Endothelial cell (in vitro differentiated cells): ENCODE data around the gene LILRB2. TPM values are rescaled to one million over a fixed set of nuclear protein-coding genes. Genes with fewer than 3 reads are reported as not detected.

ENCODE experiments used
- DNase-seq: peaks from one replicate; pipeline ENCODE4 v3.0.0; 2021; ENCODE audit warnings: low spot score
- H3K27ac Mint-ChIP-seq: one replicate; pipeline ENCODE4 v1.8.0; 2021; ENCODE audit warnings: mixed read lengths, inconsistent platforms; ENCODE audit not compliant: unreplicated experiment
- H3K27me3 Mint-ChIP-seq: one replicate; pipeline ENCODE4 v1.8.0; 2021; ENCODE audit warnings: mild to moderate bottlenecking, moderate library complexity, mixed read lengths, inconsistent platforms; ENCODE audit not compliant: unreplicated experiment
- H3K36me3 Mint-ChIP-seq: one replicate; pipeline ENCODE4 v1.8.0; 2021; ENCODE audit warnings: mild to moderate bottlenecking, low read depth, mixed read lengths, inconsistent platforms; ENCODE audit not compliant: unreplicated experiment
- H3K4me1 Mint-ChIP-seq: one replicate; pipeline ENCODE4 v1.8.0; 2021; ENCODE audit warnings: mild to moderate bottlenecking, mixed read lengths, inconsistent platforms; ENCODE audit not compliant: unreplicated experiment
- H3K4me3 Mint-ChIP-seq: one replicate; pipeline ENCODE4 v1.8.0; 2021; ENCODE audit warnings: mild to moderate bottlenecking, mixed read lengths, inconsistent platforms; ENCODE audit not compliant: unreplicated experiment
- H3K9me3 Mint-ChIP-seq: one replicate; pipeline ENCODE4 v1.8.0; 2021; ENCODE audit warnings: mixed read lengths, inconsistent platforms; ENCODE audit not compliant: unreplicated experiment
- total RNA-seq: library from RNA; stranded (reverse); fragmentation: NEBNext Ultra II Directional; extraction: Animal tissue kit (Norgen Biotek cat#: 25700); gene quantifications from one replicate; pipeline ENCODE4 v1.2.1, GENCODE V29; 2021; ENCODE audit not compliant: unreplicated experiment
- TF ChIP-seq, protein P1 (sequence below): fragments of 200-600 bp; sonication (generic); IDR thresholded peaks from one replicate; pipeline ENCODE4 v1.5.0; 2021; ENCODE audit warnings: antibody characterized with exemption; ENCODE audit not compliant: unreplicated experiment

The LILRB2 gene
- total RNA-seq, 1 donor from 2014 or later, result not detected

DNA sequence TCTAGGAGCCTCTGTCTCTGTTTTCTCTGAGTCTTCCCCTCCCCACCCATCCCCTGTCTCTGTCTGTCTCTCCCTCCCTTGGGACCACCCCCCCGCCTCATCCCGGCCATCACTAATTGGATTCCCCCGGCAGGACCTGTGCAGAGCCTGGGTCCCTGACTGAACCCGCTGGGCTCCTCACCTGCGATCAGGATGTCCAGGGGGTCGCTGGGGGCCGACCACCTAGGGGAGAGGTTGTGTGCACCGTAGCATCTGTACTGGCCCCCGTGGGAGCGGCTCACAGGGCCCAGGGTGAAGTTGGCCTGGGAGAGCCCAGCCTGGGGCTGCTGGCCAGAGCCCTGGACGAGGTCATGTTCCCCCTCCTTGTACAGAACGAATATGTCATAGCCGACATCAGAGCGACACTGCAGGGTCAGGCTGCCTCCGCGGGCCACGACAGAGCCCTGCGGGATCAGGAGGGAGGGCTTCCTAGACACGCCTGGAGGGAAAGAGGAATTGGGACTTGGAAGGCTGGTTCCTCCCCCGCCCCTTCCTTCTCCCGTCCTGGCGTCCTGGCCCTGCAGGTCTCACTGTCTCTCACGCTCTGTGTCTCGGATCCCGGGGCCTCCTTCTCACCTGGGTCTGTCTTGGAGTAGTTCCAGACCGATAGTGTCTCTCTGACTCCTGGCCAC is 25.7 kb downstream of the LILRB2 start:
- Mint-ChIP-seq H3K36me3 (no peaks in the 10 kb centered on the region), H3K27me3 (peaks cover 2% of the 10 kb centered on the region), H3K9me3 (no peaks in the 10 kb centered on the region), H3K4me1 (peaks cover 4% of the 10 kb centered on the region), H3K27ac (no peak overlapping the region), H3K4me3 (peak overlapping the region; percentile 70)
- TF ChIP-seq, protein P1, sequence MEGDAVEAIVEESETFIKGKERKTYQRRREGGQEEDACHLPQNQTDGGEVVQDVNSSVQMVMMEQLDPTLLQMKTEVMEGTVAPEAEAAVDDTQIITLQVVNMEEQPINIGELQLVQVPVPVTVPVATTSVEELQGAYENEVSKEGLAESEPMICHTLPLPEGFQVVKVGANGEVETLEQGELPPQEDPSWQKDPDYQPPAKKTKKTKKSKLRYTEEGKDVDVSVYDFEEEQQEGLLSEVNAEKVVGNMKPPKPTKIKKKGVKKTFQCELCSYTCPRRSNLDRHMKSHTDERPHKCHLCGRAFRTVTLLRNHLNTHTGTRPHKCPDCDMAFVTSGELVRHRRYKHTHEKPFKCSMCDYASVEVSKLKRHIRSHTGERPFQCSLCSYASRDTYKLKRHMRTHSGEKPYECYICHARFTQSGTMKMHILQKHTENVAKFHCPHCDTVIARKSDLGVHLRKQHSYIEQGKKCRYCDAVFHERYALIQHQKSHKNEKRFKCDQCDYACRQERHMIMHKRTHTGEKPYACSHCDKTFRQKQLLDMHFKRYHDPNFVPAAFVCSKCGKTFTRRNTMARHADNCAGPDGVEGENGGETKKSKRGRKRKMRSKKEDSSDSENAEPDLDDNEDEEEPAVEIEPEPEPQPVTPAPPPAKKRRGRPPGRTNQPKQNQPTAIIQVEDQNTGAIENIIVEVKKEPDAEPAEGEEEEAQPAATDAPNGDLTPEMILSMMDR, result no peak
- DNase-seq, result no peak

DNA sequence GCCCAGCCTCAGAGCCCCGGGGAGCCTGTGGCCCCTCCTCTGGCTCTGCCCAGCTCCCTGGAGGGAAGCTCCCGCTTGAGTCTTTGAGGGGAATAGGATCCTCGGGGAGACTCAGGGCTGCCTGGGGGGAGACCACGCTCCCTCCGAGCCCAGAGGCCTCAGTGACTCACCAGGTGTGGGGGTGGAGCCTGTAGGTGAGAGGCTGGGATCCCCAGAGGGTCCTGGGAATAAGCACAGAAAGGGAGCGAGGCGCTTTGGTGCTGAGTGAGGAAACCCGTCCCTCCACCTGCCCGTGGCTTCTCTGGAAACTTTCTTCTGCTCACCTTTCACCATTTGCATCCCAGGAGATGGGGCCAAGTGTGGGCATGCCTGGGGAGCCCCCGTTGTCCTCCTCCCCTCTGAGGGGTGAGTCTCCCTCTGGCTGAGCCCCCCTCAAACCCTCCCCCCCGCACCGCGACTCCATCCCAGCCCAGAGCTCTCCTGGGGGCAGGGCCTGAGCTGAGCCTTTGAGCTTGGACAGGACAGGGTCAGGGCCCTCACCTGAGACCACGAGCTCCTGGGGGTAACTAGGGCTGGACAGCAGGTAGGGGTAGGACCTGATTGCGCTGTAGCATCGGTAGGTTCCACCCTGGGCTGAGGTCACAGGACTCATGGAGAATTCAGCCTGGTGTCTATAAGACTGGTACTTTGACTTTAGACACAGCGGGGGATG is 26.6 kb downstream of the LILRB2 start:
- peaks cover 2% of the 10 kb centered on the region for H3K27me3 Mint-ChIP-seq
- TF ChIP-seq, protein P1, result no peak
- no peak overlapping the region for H3K27ac Mint-ChIP-seq
- no peaks in the 10 kb centered on the region for H3K9me3 Mint-ChIP-seq
- no peak for DNase-seq
- peaks cover 4% of the 10 kb centered on the region for H3K4me1 Mint-ChIP-seq
- H3K36me3 Mint-ChIP-seq, result no peaks in the 10 kb centered on the region
- no peak overlapping the region for H3K4me3 Mint-ChIP-seq

DNA sequence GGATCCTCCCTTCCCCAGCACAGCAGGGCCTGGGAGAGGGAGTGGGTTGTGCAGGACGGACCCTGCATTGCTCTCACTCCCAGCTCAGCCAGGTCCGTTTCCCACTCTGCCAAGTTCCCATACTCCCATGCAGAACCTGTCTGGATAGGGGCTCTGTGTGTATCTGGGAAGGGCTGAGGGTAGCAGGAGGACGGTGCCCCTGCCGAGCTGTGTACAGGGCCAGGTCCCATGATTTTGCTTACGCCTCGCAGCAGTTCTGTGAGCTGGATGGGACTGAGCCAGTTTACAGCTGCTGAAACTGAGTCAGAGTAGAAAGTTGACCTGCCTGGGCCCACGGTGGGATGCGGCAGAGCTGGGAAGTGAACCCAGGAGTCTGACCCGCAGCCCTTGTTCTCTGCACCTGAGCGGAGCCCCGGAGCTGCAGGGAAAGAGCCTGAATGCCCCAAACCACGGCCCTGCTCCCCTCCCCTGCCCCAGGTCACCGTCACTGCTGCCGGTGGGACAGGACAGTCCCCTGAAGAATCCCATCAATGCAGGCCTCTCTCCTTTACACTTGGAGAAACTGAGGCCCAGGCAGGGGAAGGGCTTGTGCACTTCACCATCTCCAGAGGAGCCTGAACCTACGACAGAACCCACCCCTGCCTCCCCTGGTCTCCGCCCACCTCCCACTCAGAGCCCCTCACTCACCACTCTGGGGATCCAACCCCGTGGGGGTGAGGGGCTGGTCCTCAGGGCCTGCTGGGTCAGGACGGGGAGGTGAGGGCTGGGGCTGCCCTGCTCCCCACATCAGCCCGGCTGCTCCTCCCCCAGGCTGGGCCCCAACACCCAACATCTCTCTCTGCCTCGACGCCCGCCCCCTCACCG is 27.3 kb downstream of the LILRB2 start:
- Mint-ChIP-seq H3K4me3 (no peak overlapping the region), H3K4me1 (peaks cover 4% of the 10 kb centered on the region), H3K9me3 (no peaks in the 10 kb centered on the region), H3K27me3 (peaks cover 2% of the 10 kb centered on the region), H3K36me3 (no peaks in the 10 kb centered on the region), H3K27ac (no peak overlapping the region)
- TF ChIP-seq, protein P1, result no peak
- no peak for DNase-seq

DNA sequence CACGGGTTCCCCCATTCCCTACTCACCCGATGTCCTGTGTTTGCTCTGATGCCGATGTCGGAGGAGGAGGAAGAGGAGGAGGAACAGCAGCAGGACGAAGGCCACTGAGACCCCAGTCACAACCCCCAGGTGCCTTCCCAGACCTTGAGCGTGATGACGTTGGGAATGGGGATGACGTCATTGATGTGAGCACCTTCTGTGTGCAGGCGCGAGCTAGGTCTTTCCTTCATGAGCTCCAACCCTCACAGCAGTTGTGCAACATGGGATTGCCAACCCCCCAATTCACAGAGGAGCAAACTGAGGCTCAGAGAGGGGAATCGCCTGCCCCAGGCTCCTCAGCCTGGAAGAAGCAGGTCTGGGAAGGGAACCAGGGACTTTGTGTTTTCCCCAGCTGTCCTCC is 28.1 kb downstream of the LILRB2 start:
- no peak for DNase-seq
- H3K27me3 Mint-ChIP-seq, result peaks cover 2% of the 10 kb centered on the region
- H3K4me1 Mint-ChIP-seq, result peaks cover 10% of the 10 kb centered on the region
- no peaks in the 10 kb centered on the region for H3K36me3 Mint-ChIP-seq
- H3K27ac Mint-ChIP-seq, result peak overlapping the region; percentile 5
- no peak overlapping the region for H3K4me3 Mint-ChIP-seq
- TF ChIP-seq, protein P1, result no peak
- H3K9me3 Mint-ChIP-seq, result no peaks in the 10 kb centered on the region
